ENCODE results near the gene EIF4EBP3. TPM values are rescaled to one million over a fixed set of nuclear protein-coding genes. Genes with fewer than 3 reads are reported as not detected.

EIF4EBP3 gene
- polyA plus RNA-seq, 3 donors from 2014 or later = 12.1 to 38.3 (median 15.4) TPM

GRCh38 chr5:140596321-140596741 is 48.9 kb downstream of the EIF4EBP3 start:
- no peaks in the 10 kb centered on the region for H3K9me3 Mint-ChIP-seq
- no peaks in the 10 kb centered on the region for H3K36me3 Mint-ChIP-seq
- H3K27me3 Mint-ChIP-seq (ENCODE audit: low read depth in 3 of 3) = peaks cover 0 to 7% (median 4%) of the 10 kb centered on the region in 3 donors
- no peak overlapping the region for H3K4me3 Mint-ChIP-seq
- DNase-seq = no peak
- no peak overlapping the region for H3K27ac Mint-ChIP-seq
- H3K4me1 Mint-ChIP-seq = no peaks in the 10 kb centered on the region

GRCh38 chr5:140598836-140599235 is 51.4 kb downstream of the EIF4EBP3 start:
- no peaks in the 10 kb centered on the region for H3K36me3 Mint-ChIP-seq
- no peak overlapping the region for H3K27ac Mint-ChIP-seq
- DNase-seq = no peak
- H3K4me1 Mint-ChIP-seq = no peaks in the 10 kb centered on the region
- peaks cover 0 to 2% (median 0%) of the 10 kb centered on the region in 6 donors for H3K9me3 Mint-ChIP-seq
- H3K27me3 Mint-ChIP-seq (ENCODE audit: low read depth in 3 of 3) = peaks cover 0 to 3% (median 2%) of the 10 kb centered on the region in 3 donors
- no peak overlapping the region for H3K4me3 Mint-ChIP-seq

Other genes with a start within 250 kb of the EIF4EBP3 start
- 100 to 1,000 TPM; 114 to 225 (median 150) TPM for gene PFDN1, start 244.6 kb upstream of the EIF4EBP3 start, polyA plus RNA-seq
- gene HBEGF, start 201.1 kb upstream of the EIF4EBP3 start, polyA plus RNA-seq = 1 to 10 TPM in 1 of 3 donors, under 1 TPM in 1, not detected in 1; 0.80 to 2.2 TPM
- gene SLC4A9, start 187.5 kb upstream of the EIF4EBP3 start, polyA plus RNA-seq = not detected
- gene ANKHD1, start 145.8 kb upstream of the EIF4EBP3 start, polyA plus RNA-seq = 10 to 100 TPM; 37.0 to 86.1 (median 62.7) TPM
- 10 to 100 TPM; 44.5 to 77.4 (median 55.7) TPM for gene SRA1, start 9.8 kb downstream of the EIF4EBP3 start, polyA plus RNA-seq
- gene APBB3, start 16.9 kb downstream of the EIF4EBP3 start, polyA plus RNA-seq = 1 to 10 TPM in 2 of 3 donors, under 1 TPM in 1; 0.94 to 3.5 (median 3.0) TPM
- gene SLC35A4, start 17.2 kb downstream of the EIF4EBP3 start, polyA plus RNA-seq = 100 to 1,000 TPM in 2 of 3 donors, 10 to 100 TPM in 1; 73.3 to 134 (median 131) TPM
- gene CD14, start 85.5 kb downstream of the EIF4EBP3 start, polyA plus RNA-seq = 1 to 10 TPM; 3.6 to 5.7 (median 5.3) TPM
- gene TMCO6, start 91.8 kb downstream of the EIF4EBP3 start, polyA plus RNA-seq = 10 to 100 TPM in 1 of 3 donors, 1 to 10 TPM in 2; 7.6 to 11.0 (median 8.3) TPM
- 100 to 1,000 TPM; 135 to 252 (median 163) TPM for gene NDUFA2, start 100.0 kb downstream of the EIF4EBP3 start, polyA plus RNA-seq
- gene IK, start 100.2 kb downstream of the EIF4EBP3 start, polyA plus RNA-seq = 100 to 1,000 TPM; 117 to 178 (median 120) TPM
- 10 to 100 TPM; 11.0 to 20.2 (median 13.6) TPM for gene WDR55, start 117.2 kb downstream of the EIF4EBP3 start, polyA plus RNA-seq
- not detected for gene DND1, start 125.9 kb downstream of the EIF4EBP3 start, polyA plus RNA-seq
- 10 to 100 TPM; 52.0 to 90.7 (median 79.5) TPM for gene HARS1, start 143.7 kb downstream of the EIF4EBP3 start, polyA plus RNA-seq
- gene HARS2, start 143.8 kb downstream of the EIF4EBP3 start, polyA plus RNA-seq = 10 to 100 TPM; 13.2 to 37.7 (median 27.0) TPM
- 10 to 100 TPM; 76.7 to 83.7 (median 78.3) TPM for gene ZMAT2, start 152.8 kb downstream of the EIF4EBP3 start, polyA plus RNA-seq
- gene PCDHA1, start 238.5 kb downstream of the EIF4EBP3 start, polyA plus RNA-seq = not detected
- not detected for gene PCDHA2, start 247.2 kb downstream of the EIF4EBP3 start, polyA plus RNA-seq

Measured in immature natural killer cell (primary cell).